ENCODE results near the gene AGBL2. TPM values are rescaled to one million over a fixed set of nuclear protein-coding genes. Genes with fewer than 3 reads are reported as not detected.

AGBL2 gene
- total RNA-seq, 2 donors from 2014 or later: 3.6 to 4.4 TPM

DNA sequence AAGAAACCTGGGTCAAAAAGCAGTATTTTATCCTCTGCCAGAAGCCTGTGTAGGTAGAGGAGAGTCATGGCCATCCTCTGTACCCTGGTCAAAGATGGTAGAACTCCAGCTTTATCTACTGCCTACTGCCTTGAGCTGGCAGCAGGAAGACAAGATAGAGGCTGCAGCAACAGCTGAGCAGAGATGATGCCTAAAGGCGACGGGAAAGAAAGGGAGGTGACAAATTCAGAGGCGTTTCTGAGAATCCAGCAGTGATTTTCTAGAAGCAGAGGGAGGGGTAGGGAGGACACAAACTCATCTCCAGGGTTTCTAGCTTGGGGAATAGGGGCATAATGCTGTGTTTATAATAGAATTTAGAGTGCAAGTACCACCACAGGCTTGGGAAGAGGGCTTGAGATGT, 105.5 kb downstream of the AGBL2 start:
- WGBS: 72% methylated on average over 3 of the region's 3 CpGs
- H3K4me1 ChIP-seq (replicated peaks): no peaks in the 10 kb centered on the region
- no peaks in the 10 kb centered on the region for H3K36me3 ChIP-seq
- no peaks in the 10 kb centered on the region for H3K27me3 ChIP-seq (replicated peaks; ENCODE audit: insufficient read depth)
- TF ChIP-seq POLR2A (IDR thresholded peaks at IDR 0.05) (no peak), POLR2AphosphoS5 (IDR thresholded peaks at IDR 0.05) (no peak)
- TF ChIP-seq, protein P1, sequence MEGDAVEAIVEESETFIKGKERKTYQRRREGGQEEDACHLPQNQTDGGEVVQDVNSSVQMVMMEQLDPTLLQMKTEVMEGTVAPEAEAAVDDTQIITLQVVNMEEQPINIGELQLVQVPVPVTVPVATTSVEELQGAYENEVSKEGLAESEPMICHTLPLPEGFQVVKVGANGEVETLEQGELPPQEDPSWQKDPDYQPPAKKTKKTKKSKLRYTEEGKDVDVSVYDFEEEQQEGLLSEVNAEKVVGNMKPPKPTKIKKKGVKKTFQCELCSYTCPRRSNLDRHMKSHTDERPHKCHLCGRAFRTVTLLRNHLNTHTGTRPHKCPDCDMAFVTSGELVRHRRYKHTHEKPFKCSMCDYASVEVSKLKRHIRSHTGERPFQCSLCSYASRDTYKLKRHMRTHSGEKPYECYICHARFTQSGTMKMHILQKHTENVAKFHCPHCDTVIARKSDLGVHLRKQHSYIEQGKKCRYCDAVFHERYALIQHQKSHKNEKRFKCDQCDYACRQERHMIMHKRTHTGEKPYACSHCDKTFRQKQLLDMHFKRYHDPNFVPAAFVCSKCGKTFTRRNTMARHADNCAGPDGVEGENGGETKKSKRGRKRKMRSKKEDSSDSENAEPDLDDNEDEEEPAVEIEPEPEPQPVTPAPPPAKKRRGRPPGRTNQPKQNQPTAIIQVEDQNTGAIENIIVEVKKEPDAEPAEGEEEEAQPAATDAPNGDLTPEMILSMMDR (IDR thresholded peaks at IDR 0.05): no peak
- H3K27ac ChIP-seq: no peak overlapping the region
- H3K4me3 ChIP-seq: no peak overlapping the region
- intact Hi-C loops (cut with DNase I): no loop called here
- no peaks in the 10 kb centered on the region for H3K9me3 ChIP-seq
- DNase-seq (ENCODE audit: low spot score): no peak

Small RNA genes lying within 50 kb of the gene (small RNA-seq; reads per million reads assigned to genes)
- 0 reads per million in 2 donors for gene RF00019

Other genes with a start within 250 kb of the AGBL2 start
- gene CELF1, start 162.2 kb downstream of the AGBL2 start, total RNA-seq: 100 to 1,000 TPM in 1 of 2 donors, 10 to 100 TPM in 1; 68.9 to 134 TPM
- 100 to 1,000 TPM; 153 to 184 TPM for gene PTPMT1, start 149.8 kb downstream of the AGBL2 start, total RNA-seq
- 10 to 100 TPM; 26.8 to 30.6 TPM for gene KBTBD4, start 136.4 kb downstream of the AGBL2 start, total RNA-seq
- gene NDUFS3, start 136.3 kb downstream of the AGBL2 start, total RNA-seq: 10 to 100 TPM; 69.6 to 77.7 TPM
- not detected for gene FAM180B, start 128.7 kb downstream of the AGBL2 start, total RNA-seq
- 10 to 100 TPM in 1 of 2 donors, 1 to 10 TPM in 1; 2.1 to 13.0 TPM for gene C1QTNF4, start 121.0 kb downstream of the AGBL2 start, total RNA-seq
- 10 to 100 TPM; 48.4 to 56.8 TPM for gene MTCH2, start 72.8 kb downstream of the AGBL2 start, total RNA-seq
- gene FNBP4, start 52.0 kb upstream of the AGBL2 start, total RNA-seq: 100 to 1,000 TPM in 1 of 2 donors, 10 to 100 TPM in 1; 73.5 to 148 TPM
- gene NUP160, start 133.0 kb upstream of the AGBL2 start, total RNA-seq: 10 to 100 TPM; 17.9 to 43.2 TPM